Upper lobe of left lung (tissue), 4 donors: ENCODE results near the gene STAU1.

ENCODE experiments used
- EP300 ChIP-seq, 4 donors: sonication (generic); formaldehyde crosslinking; IDR thresholded peaks; one replicate each; pipeline ENCODE4 v1.5.1; 2017; ENCODE audit warnings: antibody characterized with exemption in 4 of 4, control low read depth in 2 of 4
- POLR2A ChIP-seq, 4 donors: fragments of 450-650 bp; IDR thresholded peaks; one replicate each; pipeline ENCODE4 v1.5.1; 2016 to 2017; ENCODE audit warnings: antibody characterized with exemption in 4 of 4, mild to moderate bottlenecking in 2 of 4
- POLR2AphosphoS5 ChIP-seq, 2 donors: sonication (generic); formaldehyde crosslinking; IDR thresholded peaks; one replicate each; pipeline ENCODE4 v1.5.1; 2017; ENCODE audit warnings: antibody characterized with exemption in 2 of 2
- TF ChIP-seq, protein P1 (sequence below), 6 experiments: fragments of 450-650 bp in 4 of 6; fragments of 200-600 bp in 2 of 6; sonication (generic) in 2 of 6; IDR thresholded peaks; one replicate each; pipeline ENCODE4 v1.5.1; 2016 to 2019; ENCODE audit warnings: antibody characterized with exemption in 6 of 6

DNA sequence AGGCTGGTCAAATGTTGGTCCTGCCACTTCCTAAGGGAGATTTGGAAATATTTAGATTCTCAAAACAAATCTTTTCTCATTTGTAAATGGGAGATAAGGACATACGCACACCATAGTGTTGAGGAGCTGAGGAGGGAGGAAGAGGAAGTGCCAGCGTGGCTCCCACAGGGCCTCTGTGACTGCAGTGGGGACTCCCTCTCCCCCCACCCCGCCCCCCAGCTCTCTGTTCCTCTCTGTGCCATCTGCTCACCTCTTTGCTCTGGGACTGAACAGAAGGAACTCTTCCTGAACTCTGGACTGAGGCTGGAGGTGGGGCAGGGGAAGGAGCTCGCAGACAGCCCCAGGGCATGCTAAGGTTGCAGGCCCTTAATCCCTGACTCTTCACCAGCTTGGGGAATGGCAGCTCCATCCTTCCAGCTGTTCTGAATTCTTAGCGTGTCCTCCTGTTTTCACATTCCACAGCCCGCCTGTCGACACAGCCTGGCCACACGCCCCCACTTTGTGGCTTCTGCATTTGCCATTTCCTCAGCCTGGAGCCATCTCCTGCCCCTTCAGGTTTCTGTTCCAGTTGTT, 42.5 kb upstream of the STAU1 start:
- TF ChIP-seq, protein P1, sequence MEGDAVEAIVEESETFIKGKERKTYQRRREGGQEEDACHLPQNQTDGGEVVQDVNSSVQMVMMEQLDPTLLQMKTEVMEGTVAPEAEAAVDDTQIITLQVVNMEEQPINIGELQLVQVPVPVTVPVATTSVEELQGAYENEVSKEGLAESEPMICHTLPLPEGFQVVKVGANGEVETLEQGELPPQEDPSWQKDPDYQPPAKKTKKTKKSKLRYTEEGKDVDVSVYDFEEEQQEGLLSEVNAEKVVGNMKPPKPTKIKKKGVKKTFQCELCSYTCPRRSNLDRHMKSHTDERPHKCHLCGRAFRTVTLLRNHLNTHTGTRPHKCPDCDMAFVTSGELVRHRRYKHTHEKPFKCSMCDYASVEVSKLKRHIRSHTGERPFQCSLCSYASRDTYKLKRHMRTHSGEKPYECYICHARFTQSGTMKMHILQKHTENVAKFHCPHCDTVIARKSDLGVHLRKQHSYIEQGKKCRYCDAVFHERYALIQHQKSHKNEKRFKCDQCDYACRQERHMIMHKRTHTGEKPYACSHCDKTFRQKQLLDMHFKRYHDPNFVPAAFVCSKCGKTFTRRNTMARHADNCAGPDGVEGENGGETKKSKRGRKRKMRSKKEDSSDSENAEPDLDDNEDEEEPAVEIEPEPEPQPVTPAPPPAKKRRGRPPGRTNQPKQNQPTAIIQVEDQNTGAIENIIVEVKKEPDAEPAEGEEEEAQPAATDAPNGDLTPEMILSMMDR (IDR thresholded peaks at IDR 0.05), result no peak
- TF ChIP-seq POLR2A (IDR thresholded peaks at IDR 0.05) (no peak), POLR2AphosphoS5 (IDR thresholded peaks at IDR 0.05) (no peak), EP300 (IDR thresholded peaks at IDR 0.05) (no peak)
